Endometrial microvascular endothelial cells (primary cell): ENCODE results near the gene GRM8. TPM values are rescaled to one million over a fixed set of nuclear protein-coding genes. Genes with fewer than 3 reads are reported as not detected.

ENCODE experiments used
- in situ Hi-C: cut with HindIII; loops from 2 replicates; pipeline ENCODE4 v1.10.0; 2017; ENCODE audit warnings: low sequenced_read_pairs, low pct_unique_long_range_greater_than_20kb; ENCODE audit errors: inconsistent ontology term
- total RNA-seq: library from RNA; depleted of rRNA; stranded (reverse); fragments of >200 nt; gene quantifications from one replicate; pipeline ENCODE4 v1.2.3, GENCODE V29; 2015; ENCODE audit errors: inconsistent ontology term

GRM8 gene
- total RNA-seq, 1 donor from 2014 or later, result not detected

GRCh38 chr7:127154958-127155357 lies 97.8 kb downstream of the GRM8 start:
- in situ Hi-C loops, result no loop called here

- in situ Hi-C loops, result no loop called here
These were observed 98.6 kb downstream of the GRM8 start for GRCh38 chr7:127154101-127154500.

- in situ Hi-C loops, result no loop called here
These were observed 99.4 kb downstream of the GRM8 start for GRCh38 chr7:127153315-127153714.

GRCh38 chr7:127152423-127152822 lies 100.3 kb downstream of the GRM8 start:
- in situ Hi-C loops, result no loop called here

- in situ Hi-C loops, result no loop called here
These were observed 101.4 kb downstream of the GRM8 start for GRCh38 chr7:127151379-127151778.

GRCh38 chr7:127150543-127150942 lies 102.2 kb downstream of the GRM8 start:
- in situ Hi-C loops, result no loop called here

- in situ Hi-C loops, result no loop called here
These were observed 105.8 kb downstream of the GRM8 start for GRCh38 chr7:127146746-127147536.

GRCh38 chr7:127137146-127137545 lies 115.6 kb downstream of the GRM8 start:
- in situ Hi-C loops, result no loop called here

GRCh38 chr7:127135871-127136485 lies 116.8 kb downstream of the GRM8 start:
- in situ Hi-C loops, result no loop called here

GRCh38 chr7:127123220-127123619 lies 129.5 kb downstream of the GRM8 start:
- in situ Hi-C loops, result no loop called here

- in situ Hi-C loops, result no loop called here
These were observed 133.2 kb downstream of the GRM8 start for GRCh38 chr7:127119517-127119916.

- in situ Hi-C loops, result no loop called here
These were observed 137.9 kb downstream of the GRM8 start for GRCh38 chr7:127114742-127115265.

GRCh38 chr7:127107601-127108007 lies 145.1 kb downstream of the GRM8 start:
- in situ Hi-C loops, result no loop called here

- in situ Hi-C loops, result no loop called here
These were observed 159.4 kb downstream of the GRM8 start for GRCh38 chr7:127093340-127093739.

- in situ Hi-C loops, result no loop called here
These were observed 161.1 kb downstream of the GRM8 start for GRCh38 chr7:127091620-127092019.

- in situ Hi-C loops, result no loop called here
These were observed 163.6 kb downstream of the GRM8 start for GRCh38 chr7:127089146-127089545.

- in situ Hi-C loops, result no loop called here
These were observed 171.2 kb downstream of the GRM8 start for GRCh38 chr7:127081539-127081938.

- in situ Hi-C loops, result no loop called here
These were observed 172.2 kb downstream of the GRM8 start for GRCh38 chr7:127080576-127080975.

- in situ Hi-C loops, result no loop called here
These were observed 185.8 kb downstream of the GRM8 start for GRCh38 chr7:127066974-127067373.

- in situ Hi-C loops, result no loop called here
These were observed 193.3 kb downstream of the GRM8 start for GRCh38 chr7:127059475-127059874.
